Keratinocyte (primary cell): ENCODE results near the gene TMEM181. TPM values are rescaled to one million over a fixed set of nuclear protein-coding genes. Genes with fewer than 3 reads are reported as not detected.

Experiments
- DNase-seq: peaks from one replicate; pipeline ENCODE4 v3.0.0-alpha.2; 2011; ENCODE audit warnings: low read depth, missing footprints, low spot score
- FAIRE-seq: peaks from 2 replicates; lab custom pipeline; 2011; peaks lifted over from hg19 to GRCh38; lab: Jason Lieb, UNC
- H2AFZ ChIP-seq: 2 replicates; pipeline ENCODE4 v1.6.0; 2012; ENCODE audit warnings: low read length, control low read depth, inconsistent platforms; ENCODE audit not compliant: control insufficient read depth
- H3K27ac ChIP-seq: 2 replicates; pipeline ENCODE4 v1.5.1; 2011; ENCODE audit warnings: low read length; ENCODE audit not compliant: control insufficient read depth, insufficient read depth
- H3K27me3 ChIP-seq: 3 replicates; pipeline ENCODE4 v1.6.0; 2011; ENCODE audit warnings: low read length; ENCODE audit not compliant: control insufficient read depth, insufficient read depth; ENCODE audit errors: extremely low read depth
- H3K36me3 ChIP-seq, 2 experiments: 2 replicates in 1 of 2; 3 replicates in 1 of 2; pipeline ENCODE4 v1.5.1; 2011; ENCODE audit warnings: low read length in 2 of 2, mild to moderate bottlenecking in 1 of 2; ENCODE audit not compliant: control insufficient read depth in 2 of 2, insufficient read depth in 2 of 2; ENCODE audit errors: extremely low read depth in 1 of 2
- H3K4me1 ChIP-seq: 3 replicates; pipeline ENCODE4 v1.5.1; 2011; ENCODE audit warnings: low read length; ENCODE audit not compliant: control insufficient read depth, insufficient read depth; ENCODE audit errors: extremely low read depth
- H3K4me2 ChIP-seq: 3 replicates; pipeline ENCODE4 v1.6.0; 2011; ENCODE audit warnings: low read depth, low read length; ENCODE audit not compliant: control insufficient read depth, insufficient read depth; ENCODE audit errors: extremely low read depth
- H3K4me3 ChIP-seq, 3 experiments: fragments of 200-600 bp in 1 of 3; sonication (generic) in 1 of 3; 2 replicates in 2 of 3; 3 replicates in 1 of 3; pipeline ENCODE4 v1.5.1; 2011 to 2016; ENCODE audit warnings: low read length in 3 of 3, mild to moderate bottlenecking in 3 of 3, control low read depth in 2 of 3, inconsistent platforms in 1 of 3, low read depth in 1 of 3, mixed read lengths in 1 of 3, mixed run types in 1 of 3, moderate library complexity in 1 of 3; ENCODE audit not compliant: control insufficient read depth in 2 of 3, insufficient read depth in 2 of 3; ENCODE audit errors: extremely low read depth in 1 of 3
- H3K79me2 ChIP-seq: 2 replicates; pipeline ENCODE4 v1.6.0; 2012; ENCODE audit warnings: low read length; ENCODE audit not compliant: control insufficient read depth, insufficient read depth
- H3K9ac ChIP-seq: 3 replicates; pipeline ENCODE4 v1.6.0; 2011; ENCODE audit warnings: low read length; ENCODE audit not compliant: control insufficient read depth, insufficient read depth; ENCODE audit errors: extremely low read depth
- H3K9me1 ChIP-seq: 3 replicates; pipeline ENCODE4 v1.6.0; 2011; ENCODE audit warnings: low read length; ENCODE audit not compliant: control insufficient read depth, insufficient read depth; ENCODE audit errors: extremely low read depth
- H3K9me3 ChIP-seq: 2 replicates; pipeline ENCODE4 v1.5.1; 2012; ENCODE audit warnings: low read depth, low read length; ENCODE audit not compliant: control insufficient read depth
- H4K20me1 ChIP-seq: 3 replicates; pipeline ENCODE4 v1.6.0; 2011; ENCODE audit warnings: low read length; ENCODE audit not compliant: control insufficient read depth, insufficient read depth; ENCODE audit errors: extremely low read depth
- EZH2 ChIP-seq: IDR thresholded peaks from one replicate; pipeline ENCODE4 v1.6.1; 2012; ENCODE audit warnings: inconsistent platforms, mild to moderate bottlenecking, low read length, moderate library complexity
- dilution Hi-C: fragments of 300-500 bp; cut with MboI; formaldehyde crosslinking; loops from one replicate; pipeline ENCODE4 v1.7.0; 2020; ENCODE audit warnings: low sequenced_read_pairs; ENCODE audit not compliant: extremely low pct_ligation_motif_present
- polyA plus RNA-seq, 5 experiments: library from polyadenylated mRNA; depleted of rRNA in 3 of 5; stranded (reverse) in 3 of 5; stranded (forward) in 1 of 5; unstranded in 1 of 5; fragments of >200 nt; gene quantifications; 1 replicate in 1 of 5; 2 replicates in 3 of 5; 3 replicates in 1 of 5; pipeline versions ENCODE4 v1.2.1 to v1.2.3, GENCODE V29; 2011 to 2012; ENCODE audit warnings: missing spikeins in 2 of 5, low read depth in 1 of 5, low replicate concordance in 1 of 5
- TF ChIP-seq, protein P1 (sequence below), 3 experiments: IDR thresholded peaks in 1 of 3; conservative IDR thresholded peaks in 1 of 3; optimal IDR thresholded peaks in 1 of 3; 2 replicates in 2 of 3; 3 replicates in 1 of 3; pipeline versions ENCODE3 to v1.5.1; 2011; ENCODE audit warnings: low read length in 3 of 3, mild to moderate bottlenecking in 3 of 3, moderate library complexity in 2 of 3, control low read depth in 1 of 3, inconsistent platforms in 1 of 3; ENCODE audit not compliant: insufficient read depth in 2 of 3; ENCODE audit errors: extremely low read depth in 1 of 3

Gene TMEM181
- polyA plus RNA-seq, 1 donor (not counting 4 experiments of a cell fraction or from before 2014, with no cell fraction given) = 31.9 TPM

DNA sequence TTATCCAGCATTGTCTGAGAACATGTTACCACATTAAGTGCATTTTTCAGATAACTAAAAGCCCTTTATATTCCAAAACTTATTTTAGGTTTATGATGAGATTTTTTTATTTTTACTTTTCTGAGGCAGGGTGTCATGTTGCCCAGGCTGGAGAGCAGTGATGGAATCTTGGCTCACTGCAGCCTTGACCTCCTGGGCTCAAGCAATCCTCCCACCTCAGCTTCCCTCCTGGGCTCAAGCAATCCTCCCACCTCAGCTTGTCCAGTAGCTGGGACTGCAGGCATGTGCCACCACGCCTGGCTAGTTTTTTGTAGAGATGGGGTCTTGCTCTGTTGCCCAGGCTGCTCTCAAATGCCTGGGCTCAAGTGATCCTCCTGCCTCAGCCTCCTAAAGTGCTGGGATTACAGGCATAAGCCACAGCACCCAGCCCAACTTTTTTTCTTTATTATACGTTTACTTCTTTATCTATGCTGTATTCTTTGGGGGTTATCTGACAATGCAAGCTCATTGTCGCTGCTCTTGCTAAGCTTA is 78.5 kb downstream of the TMEM181 start:
- no peak overlapping the region for H3K4me2 ChIP-seq
- no peaks in the 10 kb centered on the region for H3K9me1 ChIP-seq
- no peak overlapping the region for H2AFZ ChIP-seq
- dilution Hi-C loops = no loop called here
- H3K4me1 ChIP-seq = peaks cover 16% of the 10 kb centered on the region
- TF ChIP-seq, protein P1, sequence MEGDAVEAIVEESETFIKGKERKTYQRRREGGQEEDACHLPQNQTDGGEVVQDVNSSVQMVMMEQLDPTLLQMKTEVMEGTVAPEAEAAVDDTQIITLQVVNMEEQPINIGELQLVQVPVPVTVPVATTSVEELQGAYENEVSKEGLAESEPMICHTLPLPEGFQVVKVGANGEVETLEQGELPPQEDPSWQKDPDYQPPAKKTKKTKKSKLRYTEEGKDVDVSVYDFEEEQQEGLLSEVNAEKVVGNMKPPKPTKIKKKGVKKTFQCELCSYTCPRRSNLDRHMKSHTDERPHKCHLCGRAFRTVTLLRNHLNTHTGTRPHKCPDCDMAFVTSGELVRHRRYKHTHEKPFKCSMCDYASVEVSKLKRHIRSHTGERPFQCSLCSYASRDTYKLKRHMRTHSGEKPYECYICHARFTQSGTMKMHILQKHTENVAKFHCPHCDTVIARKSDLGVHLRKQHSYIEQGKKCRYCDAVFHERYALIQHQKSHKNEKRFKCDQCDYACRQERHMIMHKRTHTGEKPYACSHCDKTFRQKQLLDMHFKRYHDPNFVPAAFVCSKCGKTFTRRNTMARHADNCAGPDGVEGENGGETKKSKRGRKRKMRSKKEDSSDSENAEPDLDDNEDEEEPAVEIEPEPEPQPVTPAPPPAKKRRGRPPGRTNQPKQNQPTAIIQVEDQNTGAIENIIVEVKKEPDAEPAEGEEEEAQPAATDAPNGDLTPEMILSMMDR (optimal IDR thresholded peaks at IDR 0.05 in 1 of 3, IDR thresholded peaks at IDR 0.05 in 1 of 3, conservative IDR thresholded peaks at IDR 0.05 in 1 of 3; ENCODE audit: extremely low read depth in 1 of 3, insufficient read depth in 2 of 3, low read length in 3 of 3) = no peak
- no peak for TF ChIP-seq EZH2
- H3K9ac ChIP-seq = no peak overlapping the region
- DNase-seq (no peak), FAIRE-seq (no peak)
- no peak overlapping the region for H3K27ac ChIP-seq
- H3K27me3 ChIP-seq = no peaks in the 10 kb centered on the region
- peaks cover 48% of the 10 kb centered on the region for H3K79me2 ChIP-seq
- H3K4me3 ChIP-seq = no peak overlapping the region
- no peaks in the 10 kb centered on the region for H3K9me3 ChIP-seq
- peaks cover 12% of the 10 kb centered on the region for H4K20me1 ChIP-seq
- H3K36me3 ChIP-seq = peaks cover 24 to 25% of the 10 kb centered on the region in 2 experiments

DNA sequence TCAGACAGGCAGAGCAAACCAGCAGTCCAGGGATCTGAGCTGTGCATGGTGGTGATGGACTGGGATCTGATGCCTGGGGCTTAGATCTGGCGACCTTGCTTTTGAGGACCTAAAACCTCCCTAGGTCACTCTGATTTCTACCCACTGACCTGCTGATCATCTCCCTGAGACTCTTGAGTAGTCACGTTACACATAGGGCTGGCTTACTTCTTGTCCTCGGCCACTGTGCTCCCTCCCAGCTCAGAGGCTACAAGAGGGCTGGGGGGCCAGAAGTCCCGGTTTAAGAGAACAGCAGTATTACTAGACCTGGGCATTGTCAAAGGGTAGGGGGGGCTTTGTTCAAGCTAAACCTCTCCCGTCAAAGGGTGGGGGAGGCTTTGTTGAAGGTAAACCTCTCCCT is 79.2 kb downstream of the TMEM181 start:
- H4K20me1 ChIP-seq = peaks cover 12% of the 10 kb centered on the region
- H3K36me3 ChIP-seq = peaks cover 24 to 25% of the 10 kb centered on the region in 2 experiments

More for the DNA sequence above, 79.2 kb downstream of the TMEM181 start:
- FAIRE-seq = no peak
- no peak overlapping the region for H3K9ac ChIP-seq
- no peak overlapping the region for H3K27ac ChIP-seq
- peaks cover 16% of the 10 kb centered on the region for H3K4me1 ChIP-seq
- no peak for TF ChIP-seq EZH2
- TF ChIP-seq, protein P1 (optimal IDR thresholded peaks at IDR 0.05 in 1 of 3, IDR thresholded peaks at IDR 0.05 in 1 of 3, conservative IDR thresholded peaks at IDR 0.05 in 1 of 3; ENCODE audit: extremely low read depth in 1 of 3, insufficient read depth in 2 of 3, low read length in 3 of 3) = no peak
- H3K27me3 ChIP-seq = no peaks in the 10 kb centered on the region
- H2AFZ ChIP-seq = no peak overlapping the region
- no peaks in the 10 kb centered on the region for H3K9me3 ChIP-seq
- peaks cover 53% of the 10 kb centered on the region for H3K79me2 ChIP-seq
- H3K9me1 ChIP-seq = no peaks in the 10 kb centered on the region
- H3K4me2 ChIP-seq = no peak overlapping the region
- no peak for DNase-seq
- no peak overlapping the region for H3K4me3 ChIP-seq
- dilution Hi-C loops = no loop called here
